ENCODE results near the gene RNF34.

DNA sequence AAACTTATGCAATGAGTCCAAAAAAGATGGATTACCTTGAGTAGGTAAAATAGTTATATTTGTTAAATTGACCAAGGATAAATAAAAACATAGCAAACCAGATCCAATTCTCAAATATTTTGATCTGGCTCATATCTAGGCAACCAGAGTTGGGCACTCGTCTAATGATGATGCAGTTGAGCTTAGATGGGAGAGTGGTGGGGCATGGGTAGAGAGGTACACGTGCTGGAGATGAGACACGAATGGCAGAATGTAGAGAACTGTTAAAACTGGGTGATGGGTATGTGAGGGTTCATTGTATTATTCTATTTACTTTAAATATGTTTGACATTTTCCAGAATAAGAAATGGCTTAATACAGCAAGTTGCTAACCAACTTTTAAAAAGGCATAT lies 7.6 kb upstream of the RNF34 start:
- TF ChIP-seq YY1 (IDR thresholded peaks at IDR 0.05; ENCODE audit: insufficient read depth, insufficient read length) (no peak), ZNF274 (IDR thresholded peaks at IDR 0.05; ENCODE audit: low read depth, low read length) (no peak)
